T-helper 1 cell treated with Interleukin-12 subunit alpha and Interleukin-12 subunit beta and Interleukin-4 antibody, amounts not matched to agents 30 μg/mL and 1 μg/mL, for 36 hours (primary cell): ENCODE data around the gene ADGRL4.
"Not testable (repeated sequence)": the region's sequence is repeated elsewhere in the genome, so short reads cannot be mapped to it uniquely, and the experiment has no call there.

Experiments
- H3K27ac Mint-ChIP-seq: one replicate; pipeline ENCODE4 v1.8.0; 2021; ENCODE audit warnings: mild to moderate bottlenecking, mixed read lengths
- H3K27me3 Mint-ChIP-seq: one replicate; pipeline ENCODE4 v1.8.0; 2021; ENCODE audit warnings: low read depth, mixed read lengths
- H3K36me3 Mint-ChIP-seq: one replicate; pipeline ENCODE4 v1.8.0; 2021; ENCODE audit warnings: low read depth, mixed read lengths
- H3K4me1 Mint-ChIP-seq: one replicate; pipeline ENCODE4 v1.8.0; 2021; ENCODE audit warnings: low read depth, mixed read lengths
- H3K4me3 Mint-ChIP-seq: one replicate; pipeline ENCODE4 v1.8.0; 2021; ENCODE audit warnings: mild to moderate bottlenecking, moderate library complexity, mixed read lengths
- H3K9me3 Mint-ChIP-seq: one replicate; pipeline ENCODE4 v1.8.0; 2021; ENCODE audit warnings: mixed read lengths

The ADGRL4 gene

DNA sequence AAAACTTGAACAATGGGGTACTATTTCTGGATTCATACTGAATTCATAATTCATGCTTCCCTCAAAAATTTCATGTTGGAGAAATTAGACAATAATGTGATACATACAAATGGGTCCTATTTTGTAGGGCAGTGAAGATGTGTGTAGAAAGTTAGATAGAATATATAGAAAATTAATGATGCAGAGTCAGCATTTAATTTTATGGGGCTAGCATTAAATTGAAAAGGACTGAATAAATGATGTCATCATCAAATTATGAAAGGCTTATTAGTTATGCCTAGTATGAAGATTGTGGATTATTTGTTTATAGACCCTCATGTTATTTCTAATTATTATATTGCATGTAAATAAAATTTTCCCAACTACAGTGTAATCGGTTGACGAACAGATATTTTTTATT, 119.1 kb downstream of the ADGRL4 start:
- Mint-ChIP-seq H3K27ac (no peak overlapping the region), H3K27me3 (no peaks in the 10 kb centered on the region), H3K36me3 (no peaks in the 10 kb centered on the region), H3K4me3 (no peak overlapping the region), H3K4me1 (no peaks in the 10 kb centered on the region), H3K9me3 (no peaks in the 10 kb centered on the region)

DNA sequence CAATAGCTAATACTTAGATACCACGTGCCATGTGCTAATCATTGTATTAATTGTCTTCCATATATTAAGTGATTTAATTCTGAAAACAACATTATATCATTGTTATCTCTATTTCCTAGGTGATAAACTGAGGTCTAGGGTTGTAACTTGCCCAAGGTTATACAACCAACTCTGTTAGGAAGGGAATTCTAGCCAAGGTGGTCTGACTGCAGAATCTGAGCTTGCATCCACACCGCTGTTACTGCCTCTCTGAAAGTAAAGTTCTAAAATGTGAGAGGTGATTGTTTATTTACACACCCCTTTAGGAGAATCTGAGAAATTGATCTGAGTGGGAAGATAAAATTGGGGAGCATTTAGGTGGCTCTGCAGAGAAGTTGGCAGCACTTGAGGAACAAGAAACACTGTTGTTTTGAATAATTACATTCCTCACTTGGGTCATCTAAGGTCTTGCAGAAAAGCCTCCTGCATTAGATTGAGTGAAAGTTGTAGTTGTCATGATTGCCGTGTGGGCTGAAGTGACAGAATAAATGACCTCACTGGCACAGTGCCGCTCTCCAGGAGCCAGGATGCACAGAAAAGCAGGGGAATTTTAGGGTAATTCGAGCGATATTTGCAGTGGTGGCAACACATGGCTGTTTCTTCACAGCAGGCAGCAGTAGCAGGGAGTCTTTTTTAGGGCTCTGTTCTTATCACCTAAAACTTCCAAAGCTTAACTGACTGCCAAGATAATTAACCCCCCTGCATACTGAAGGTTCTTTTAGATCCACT, 121.7 kb downstream of the ADGRL4 start:
- Mint-ChIP-seq H3K4me3 (no peak overlapping the region), H3K9me3 (no peaks in the 10 kb centered on the region), H3K27ac (no peak overlapping the region), H3K27me3 (no peaks in the 10 kb centered on the region), H3K36me3 (no peaks in the 10 kb centered on the region), H3K4me1 (no peaks in the 10 kb centered on the region)

DNA sequence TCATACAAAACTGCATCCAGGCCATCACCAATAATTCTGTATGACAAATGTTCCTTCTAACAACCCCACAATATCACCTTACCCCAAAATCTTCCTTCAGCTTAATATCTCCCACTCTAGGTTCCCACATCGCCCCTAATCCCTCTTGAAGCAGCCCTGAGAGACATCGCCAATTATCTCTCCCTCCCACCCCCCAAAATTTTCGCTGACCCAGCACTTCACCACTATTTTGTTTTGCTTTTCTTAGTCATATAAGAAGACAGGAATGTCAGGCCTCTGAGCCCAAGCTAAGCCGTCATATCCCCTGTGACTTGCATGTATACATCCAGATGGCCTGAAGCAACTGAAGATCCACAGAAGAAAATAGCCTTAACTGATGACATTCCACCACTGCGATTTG, 126.3 kb downstream of the ADGRL4 start:
- H3K9me3 Mint-ChIP-seq = no peaks in the 10 kb centered on the region
- H3K27me3 Mint-ChIP-seq = no peaks in the 10 kb centered on the region
- H3K36me3 Mint-ChIP-seq = no peaks in the 10 kb centered on the region
- H3K27ac Mint-ChIP-seq = no peak overlapping the region
- no peak overlapping the region for H3K4me3 Mint-ChIP-seq
- no peaks in the 10 kb centered on the region for H3K4me1 Mint-ChIP-seq

DNA sequence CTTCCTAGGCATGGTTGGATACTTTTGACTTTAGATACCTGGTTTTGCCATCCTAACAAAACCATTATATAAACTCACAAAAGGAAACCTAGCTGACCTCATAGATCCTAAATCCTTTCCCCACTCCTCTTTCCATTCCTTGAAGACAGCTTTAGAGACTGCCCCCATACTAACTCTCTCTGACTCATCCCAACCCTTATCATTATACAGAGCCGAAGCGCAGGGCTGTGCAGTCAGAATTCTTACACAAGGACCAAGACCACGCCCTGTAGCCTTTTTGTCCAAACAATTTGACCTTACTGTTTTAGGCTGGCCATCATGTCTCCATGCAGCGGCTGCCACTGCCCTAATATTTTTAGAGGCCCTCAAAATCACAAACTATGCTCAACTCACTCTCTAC, 130.5 kb downstream of the ADGRL4 start:
- not testable (repeated sequence) for H3K4me1 Mint-ChIP-seq, H3K4me3 Mint-ChIP-seq, H3K36me3 Mint-ChIP-seq, H3K27me3 Mint-ChIP-seq, H3K9me3 Mint-ChIP-seq, H3K27ac Mint-ChIP-seq

DNA sequence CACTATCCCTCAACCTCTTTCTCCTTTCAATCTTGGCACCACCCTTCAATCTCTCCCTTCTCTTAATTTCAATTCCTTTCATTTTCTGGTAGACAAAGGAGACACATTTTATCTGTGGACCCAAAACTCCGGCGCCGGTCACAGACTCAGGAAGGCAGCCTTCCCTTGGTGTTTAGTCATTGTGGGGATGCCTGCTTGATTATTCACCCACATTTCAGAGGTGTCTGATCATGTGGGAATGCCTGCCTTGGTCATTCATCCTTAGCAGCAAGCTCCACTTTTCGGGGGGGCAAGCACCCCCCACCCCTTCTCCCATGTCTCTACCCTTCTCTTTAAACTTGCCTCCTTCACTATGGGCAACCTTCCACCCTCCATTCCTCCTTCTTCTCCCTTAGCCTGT, 133.7 kb downstream of the ADGRL4 start:
- not testable (repeated sequence) for H3K36me3 Mint-ChIP-seq, H3K9me3 Mint-ChIP-seq

DNA sequence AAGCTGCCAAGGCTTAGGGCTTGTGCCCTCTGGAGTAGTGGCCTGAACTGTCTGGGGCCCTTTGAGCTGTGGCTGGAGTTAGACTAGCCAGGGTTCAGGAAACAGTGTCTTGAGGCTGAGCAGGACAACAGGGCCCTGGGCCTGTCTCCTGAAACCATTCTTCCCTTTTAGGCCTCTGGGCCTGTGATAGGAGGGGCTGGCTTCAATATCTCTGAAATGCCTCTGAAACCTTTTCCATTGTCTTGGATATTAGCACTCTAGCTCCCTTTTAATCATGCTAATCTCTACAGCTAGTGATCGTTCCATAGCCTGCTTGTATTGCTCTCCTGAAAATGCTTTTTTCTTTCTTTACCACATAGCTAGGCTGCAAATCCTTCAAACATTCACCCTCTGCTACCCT, 135.3 kb downstream of the ADGRL4 start:
- no peaks in the 10 kb centered on the region for H3K27me3 Mint-ChIP-seq

More for the DNA sequence above, 133.7 kb downstream of the ADGRL4 start:
- H3K27ac Mint-ChIP-seq, H3K27me3 Mint-ChIP-seq, H3K4me1 Mint-ChIP-seq, H3K4me3 Mint-ChIP-seq: not testable (repeated sequence)

DNA sequence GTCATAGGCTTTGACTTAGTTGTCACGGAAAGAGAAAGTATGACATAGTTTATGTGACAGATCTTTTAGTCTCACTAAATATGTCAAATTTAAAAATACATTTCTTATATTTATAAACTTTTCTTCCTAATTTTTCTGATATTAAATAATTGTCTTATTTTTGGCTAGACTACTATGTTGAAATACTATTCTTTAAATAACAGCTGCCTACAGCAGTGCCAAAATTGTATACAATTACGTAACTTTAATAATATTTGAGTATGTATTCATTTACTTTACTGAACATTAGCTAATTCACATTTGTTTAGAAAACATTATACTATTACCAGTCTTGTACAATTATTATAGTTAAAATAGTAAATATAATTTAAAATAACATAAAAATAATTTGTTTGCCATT, 137.4 kb downstream of the ADGRL4 start:
- no peak overlapping the region for H3K27ac Mint-ChIP-seq
- H3K36me3 Mint-ChIP-seq = no peaks in the 10 kb centered on the region
- no peak overlapping the region for H3K4me3 Mint-ChIP-seq
- no peaks in the 10 kb centered on the region for H3K9me3 Mint-ChIP-seq
- H3K4me1 Mint-ChIP-seq = no peaks in the 10 kb centered on the region
- H3K27me3 Mint-ChIP-seq = no peaks in the 10 kb centered on the region

More for the DNA sequence above, 135.3 kb downstream of the ADGRL4 start:
- Mint-ChIP-seq H3K27ac (no peak overlapping the region), H3K9me3 (no peaks in the 10 kb centered on the region), H3K4me3 (no peak overlapping the region), H3K36me3 (no peaks in the 10 kb centered on the region), H3K4me1 (no peaks in the 10 kb centered on the region)

DNA sequence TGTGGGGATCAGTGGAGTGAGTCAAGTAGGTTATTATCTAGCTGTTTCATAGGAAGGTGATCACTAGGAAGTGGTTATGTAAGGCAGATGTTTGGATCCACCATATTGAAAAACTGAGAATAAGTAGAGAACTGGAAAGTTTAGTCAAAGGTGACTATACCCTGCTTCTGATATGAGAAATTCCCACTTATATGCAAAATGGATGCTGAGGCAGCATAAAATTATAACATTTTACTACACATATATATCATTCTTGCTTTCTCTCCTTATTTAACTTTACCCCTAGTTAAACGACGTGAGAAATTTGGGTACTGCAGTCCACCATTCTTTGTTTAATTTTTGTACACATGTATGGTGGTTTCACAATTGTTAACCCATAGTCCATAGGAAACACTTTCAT, 142.4 kb downstream of the ADGRL4 start:
- no peaks in the 10 kb centered on the region for H3K9me3 Mint-ChIP-seq
- H3K27ac Mint-ChIP-seq = no peak overlapping the region
- no peaks in the 10 kb centered on the region for H3K27me3 Mint-ChIP-seq
- H3K4me3 Mint-ChIP-seq = no peak overlapping the region
- H3K4me1 Mint-ChIP-seq = no peaks in the 10 kb centered on the region
- no peaks in the 10 kb centered on the region for H3K36me3 Mint-ChIP-seq

DNA sequence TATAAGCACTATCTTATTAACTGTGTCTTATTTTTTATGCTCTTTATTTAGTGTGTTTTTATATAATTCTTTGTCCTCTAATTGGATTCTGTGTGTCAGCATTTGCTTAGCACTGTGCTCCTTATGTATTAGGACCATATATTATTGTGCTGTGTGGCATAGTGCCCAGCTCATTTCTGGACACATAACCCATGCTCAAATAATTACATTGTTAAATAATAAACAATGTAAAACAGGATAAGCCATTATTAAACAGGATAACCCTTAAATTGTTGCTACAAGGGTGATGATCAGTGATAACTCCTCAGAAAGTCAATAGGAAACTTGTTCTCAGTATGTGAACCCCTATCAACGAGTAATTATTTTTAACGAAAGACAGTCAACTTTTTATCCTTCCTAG, 150.4 kb downstream of the ADGRL4 start:
- no peaks in the 10 kb centered on the region for H3K9me3 Mint-ChIP-seq
- no peak overlapping the region for H3K4me3 Mint-ChIP-seq
- peaks cover 3% of the 10 kb centered on the region for H3K4me1 Mint-ChIP-seq
- H3K27me3 Mint-ChIP-seq = no peaks in the 10 kb centered on the region
- no peak overlapping the region for H3K27ac Mint-ChIP-seq
- H3K36me3 Mint-ChIP-seq = no peaks in the 10 kb centered on the region

DNA sequence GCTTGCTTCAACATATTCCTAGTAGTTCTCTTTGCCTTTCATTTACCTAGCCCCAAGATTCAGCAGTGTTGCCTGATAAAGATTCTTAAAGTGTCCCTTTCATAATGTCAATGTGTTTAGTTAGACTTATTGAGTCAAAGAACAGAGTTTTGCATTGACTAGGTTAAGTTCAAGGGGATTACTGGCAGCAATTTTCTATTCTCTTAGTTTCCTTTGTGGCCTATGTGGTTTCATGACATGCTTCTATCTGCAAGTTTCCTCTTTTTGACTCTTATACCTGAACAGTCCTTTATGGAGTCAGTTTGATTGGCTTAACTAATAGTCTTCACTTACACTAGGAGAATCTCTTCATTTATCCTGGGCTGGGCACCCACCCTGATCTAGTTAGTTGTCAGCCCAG, 151.3 kb downstream of the ADGRL4 start:
- Mint-ChIP-seq H3K4me1 (peaks cover 3% of the 10 kb centered on the region), H3K36me3 (no peaks in the 10 kb centered on the region), H3K27me3 (no peaks in the 10 kb centered on the region), H3K4me3 (no peak overlapping the region), H3K27ac (no peak overlapping the region), H3K9me3 (no peaks in the 10 kb centered on the region)

DNA sequence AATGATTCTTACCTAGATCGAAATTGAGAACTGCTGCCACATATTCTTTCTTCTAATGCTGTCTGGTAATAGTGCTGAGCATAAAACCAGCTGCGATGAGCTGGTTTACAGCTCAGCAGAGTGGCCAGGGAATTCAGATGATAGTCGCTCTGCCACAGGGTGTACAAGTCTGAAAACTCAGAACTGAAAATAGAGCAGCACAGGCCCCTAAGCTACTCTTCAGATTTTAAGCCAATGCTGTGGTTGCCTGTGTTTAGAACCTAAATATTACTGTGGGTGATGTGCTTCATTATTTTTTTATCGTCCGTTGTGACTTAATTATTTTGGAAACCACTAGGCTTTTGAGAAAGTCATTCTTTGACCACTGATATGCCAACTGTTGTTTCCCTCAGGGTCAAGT, 152.0 kb downstream of the ADGRL4 start:
- peaks cover 3% of the 10 kb centered on the region for H3K4me1 Mint-ChIP-seq
- H3K9me3 Mint-ChIP-seq = no peaks in the 10 kb centered on the region
- no peak overlapping the region for H3K27ac Mint-ChIP-seq
- H3K36me3 Mint-ChIP-seq = no peaks in the 10 kb centered on the region
- H3K27me3 Mint-ChIP-seq = no peaks in the 10 kb centered on the region
- H3K4me3 Mint-ChIP-seq = no peak overlapping the region

DNA sequence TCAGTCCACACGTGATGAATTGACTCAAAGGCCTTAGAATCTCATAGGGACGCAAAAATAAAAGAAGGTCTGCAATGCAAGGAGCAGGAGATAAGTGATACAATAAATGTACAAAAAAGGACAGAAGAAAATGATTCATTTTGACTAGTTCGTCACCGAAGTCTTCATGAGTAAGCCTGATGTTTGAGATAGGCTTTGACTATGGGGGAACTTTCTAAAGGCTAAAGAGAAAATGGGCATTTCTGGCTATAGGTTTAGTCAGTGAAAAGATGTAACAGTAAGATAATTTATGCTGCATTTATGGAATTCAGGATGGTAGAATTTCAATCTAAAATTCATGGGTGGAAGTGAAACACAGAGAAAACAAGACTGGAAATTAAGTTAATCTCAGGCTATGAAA, 163.0 kb downstream of the ADGRL4 start:
- H3K4me3 Mint-ChIP-seq = no peak overlapping the region
- H3K4me1 Mint-ChIP-seq = no peaks in the 10 kb centered on the region
- no peaks in the 10 kb centered on the region for H3K27me3 Mint-ChIP-seq
- H3K9me3 Mint-ChIP-seq = no peaks in the 10 kb centered on the region
- no peak overlapping the region for H3K27ac Mint-ChIP-seq
- H3K36me3 Mint-ChIP-seq = no peaks in the 10 kb centered on the region

DNA sequence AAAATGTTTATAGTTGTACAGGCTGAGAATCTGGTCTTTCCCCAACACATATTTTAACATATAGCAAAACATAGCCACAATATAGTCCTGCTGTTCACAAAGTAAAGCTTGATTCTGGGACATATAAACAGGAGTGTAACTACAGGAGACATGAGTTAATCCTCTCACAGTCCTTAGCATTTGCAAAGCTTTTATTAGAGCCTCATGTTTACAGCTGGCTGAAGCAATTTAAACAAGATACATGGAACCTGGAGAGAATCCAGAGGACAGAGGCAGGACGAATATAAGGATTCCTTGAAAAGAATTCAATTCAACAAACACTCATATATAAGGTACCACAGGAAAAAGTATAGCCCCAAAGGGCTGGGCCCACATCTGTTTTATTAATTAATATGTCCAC, 163.4 kb downstream of the ADGRL4 start:
- no peaks in the 10 kb centered on the region for H3K27me3 Mint-ChIP-seq
- H3K9me3 Mint-ChIP-seq = no peaks in the 10 kb centered on the region
- H3K36me3 Mint-ChIP-seq = no peaks in the 10 kb centered on the region
- H3K27ac Mint-ChIP-seq = no peak overlapping the region
- no peaks in the 10 kb centered on the region for H3K4me1 Mint-ChIP-seq
- no peak overlapping the region for H3K4me3 Mint-ChIP-seq

DNA sequence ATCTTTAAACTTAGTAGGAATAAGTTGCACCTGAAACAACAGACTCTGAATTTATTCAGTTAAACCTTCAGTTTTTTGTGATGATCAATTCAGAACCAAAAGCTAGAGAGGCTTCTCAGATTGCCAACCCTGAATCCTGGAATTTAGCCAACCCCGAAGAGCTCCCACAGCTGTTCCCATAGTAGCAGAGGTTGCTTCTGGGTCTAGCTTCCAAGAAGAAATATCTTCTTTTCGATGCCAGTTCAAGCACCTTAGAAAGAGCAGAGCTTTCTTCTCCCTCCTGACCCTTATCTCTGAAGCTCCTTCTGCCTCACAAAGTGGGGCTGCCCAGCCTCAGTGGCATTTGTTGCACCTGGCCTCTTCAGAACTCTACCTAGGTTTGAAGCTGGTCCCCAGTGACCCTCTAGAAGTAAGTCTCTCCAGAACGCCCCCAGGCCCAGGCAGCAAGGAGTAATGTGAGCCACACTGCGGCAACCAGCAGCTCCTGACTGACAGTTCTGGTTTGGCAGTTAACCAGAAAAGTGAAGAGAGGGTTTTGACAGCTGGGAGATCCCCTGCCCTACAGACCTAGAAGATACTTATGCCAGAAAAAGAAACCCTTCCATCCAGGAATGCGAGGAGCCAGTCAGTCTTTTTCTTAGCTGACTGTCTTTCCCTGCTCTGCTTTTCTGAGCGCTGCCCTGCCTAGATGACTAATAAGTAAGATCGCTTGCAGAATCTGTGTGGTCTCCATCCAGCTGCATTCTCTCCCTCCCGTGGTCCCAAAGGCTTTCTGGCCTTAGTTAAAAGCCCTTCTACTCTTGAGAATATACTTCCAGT, 165.9 kb downstream of the ADGRL4 start:
- no peaks in the 10 kb centered on the region for H3K36me3 Mint-ChIP-seq
- H3K27me3 Mint-ChIP-seq = no peaks in the 10 kb centered on the region
- H3K27ac Mint-ChIP-seq = no peak overlapping the region

More for the DNA sequence above, 165.9 kb downstream of the ADGRL4 start:
- Mint-ChIP-seq H3K4me3 (no peak overlapping the region), H3K4me1 (peaks cover 7% of the 10 kb centered on the region), H3K9me3 (no peaks in the 10 kb centered on the region)
